ENCODE results near the gene TBXAS1.
"Not testable (repeated sequence)": the region's sequence is repeated elsewhere in the genome, so short reads cannot be mapped to it uniquely, and the experiment has no call there.

TBXAS1 gene

GRCh38 chr7:139914306-139915267 lies 85.5 kb downstream of the TBXAS1 start:
- DNase-seq (ENCODE audit: low read depth in 2 of 2): no peak

GRCh38 chr7:139915268-139915863 lies 86.3 kb downstream of the TBXAS1 start:
- no peak for DNase-seq (ENCODE audit: low read depth in 2 of 2)

DNA sequence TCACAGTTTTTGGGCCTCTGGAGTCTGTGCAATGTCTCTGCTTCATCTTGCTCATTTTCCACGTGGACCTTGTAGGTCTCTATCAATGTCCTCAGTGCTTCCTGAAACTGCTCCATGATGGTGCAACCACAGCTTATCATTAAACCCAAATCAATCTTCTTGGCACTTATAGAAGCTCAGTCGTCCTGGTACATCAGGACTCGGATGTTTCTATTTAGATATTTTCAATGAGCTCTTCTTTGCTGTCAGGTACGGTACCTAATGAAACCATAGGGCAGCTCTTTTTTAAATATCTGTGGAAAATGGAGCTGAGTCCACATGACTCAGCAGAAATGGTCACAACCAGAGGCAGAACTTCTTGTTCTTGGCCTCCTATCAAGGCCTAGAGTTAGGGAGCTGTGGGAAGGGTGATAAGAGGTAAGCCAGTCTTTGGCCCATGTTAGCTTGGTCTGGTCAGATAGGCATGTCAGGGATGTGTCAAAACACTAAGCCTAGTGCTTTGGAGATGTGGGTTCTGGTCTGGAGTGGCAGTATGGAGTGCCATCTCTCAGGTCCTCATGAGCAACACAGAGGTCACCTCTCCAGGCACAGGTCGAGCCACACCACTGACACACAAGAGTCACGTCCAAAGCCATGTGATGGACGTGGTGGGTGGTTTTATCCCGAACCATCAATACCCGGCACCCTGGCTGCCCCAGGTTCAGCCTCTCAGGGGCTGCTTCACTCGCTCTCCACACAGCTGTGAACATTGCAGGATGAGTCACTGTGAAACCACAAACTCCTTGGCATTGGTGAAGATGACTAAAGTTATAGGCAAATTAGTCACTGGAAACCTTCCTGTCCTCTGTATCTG lies 87.0 kb downstream of the TBXAS1 start:
- DNase-seq (ENCODE audit: low read depth in 2 of 2): peak in 1 of 2 donors; percentile 7

GRCh38 chr7:139916717-139917395 lies 87.8 kb downstream of the TBXAS1 start:
- no peak for DNase-seq (ENCODE audit: low read depth in 2 of 2)

DNA sequence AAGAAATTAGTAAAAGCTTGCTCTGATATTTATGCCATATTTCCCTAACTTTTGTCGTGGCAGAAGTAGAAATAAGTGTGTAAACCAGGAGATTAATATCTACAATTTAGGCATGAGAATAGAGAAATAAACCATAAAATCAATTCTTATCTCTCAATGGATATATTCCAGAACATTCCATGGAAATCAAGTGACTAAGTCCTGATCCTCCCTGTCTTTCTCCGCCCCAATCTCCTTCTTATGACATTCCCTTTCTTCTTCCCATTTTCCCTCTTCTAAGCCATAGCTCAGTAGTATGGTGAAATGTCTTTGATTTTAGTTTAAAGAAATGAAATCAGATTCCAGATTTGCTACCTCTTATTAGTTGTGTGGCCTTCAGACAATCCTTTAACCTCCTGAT lies 88.8 kb downstream of the TBXAS1 start:
- DNase-seq (ENCODE audit: low read depth in 2 of 2): no peak

DNA sequence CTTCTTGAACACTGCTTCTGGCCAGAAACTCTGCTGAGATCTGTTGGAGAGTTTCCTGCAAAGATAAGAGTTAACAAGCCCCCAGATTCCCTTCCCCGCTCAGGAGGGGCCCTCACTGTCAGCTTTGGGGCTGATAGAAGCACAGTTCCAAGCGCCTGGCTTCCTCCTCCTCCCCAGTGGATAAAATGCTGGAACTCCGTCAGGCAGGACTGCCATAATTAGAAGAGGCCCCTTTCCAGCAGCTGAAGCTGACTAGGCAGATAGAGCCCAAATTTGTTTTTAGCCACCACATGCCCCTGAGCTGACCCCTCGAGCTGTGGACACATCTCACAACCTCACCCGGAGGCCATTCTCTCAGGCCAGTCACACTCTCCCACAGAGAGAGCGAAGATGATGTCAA lies 89.4 kb downstream of the TBXAS1 start:
- DNase-seq (ENCODE audit: low read depth in 2 of 2): no peak

DNA sequence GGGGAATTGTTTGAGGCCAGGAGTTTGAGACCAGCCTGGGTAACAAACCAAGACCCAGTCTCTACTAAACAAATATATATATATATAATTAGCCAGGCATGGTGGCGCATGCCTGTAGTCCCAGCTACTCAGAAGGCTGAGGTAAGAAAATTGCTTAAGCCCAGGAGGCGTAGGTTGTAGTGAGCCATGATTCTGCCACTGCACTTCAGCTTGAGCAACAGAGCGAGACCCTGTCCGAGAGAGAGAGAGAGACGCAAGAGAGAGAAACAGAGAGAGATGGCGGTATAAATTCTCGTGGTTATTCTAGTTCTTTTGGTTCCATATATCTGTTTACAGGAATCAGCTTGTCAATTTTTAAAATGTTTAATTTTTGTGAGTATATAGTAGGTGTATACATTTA lies 94.0 kb downstream of the TBXAS1 start:
- DNase-seq (ENCODE audit: low read depth in 2 of 2): no peak

GRCh38 chr7:139924461-139924860 lies 95.4 kb downstream of the TBXAS1 start:
- no peak for DNase-seq (ENCODE audit: low read depth in 2 of 2)

DNA sequence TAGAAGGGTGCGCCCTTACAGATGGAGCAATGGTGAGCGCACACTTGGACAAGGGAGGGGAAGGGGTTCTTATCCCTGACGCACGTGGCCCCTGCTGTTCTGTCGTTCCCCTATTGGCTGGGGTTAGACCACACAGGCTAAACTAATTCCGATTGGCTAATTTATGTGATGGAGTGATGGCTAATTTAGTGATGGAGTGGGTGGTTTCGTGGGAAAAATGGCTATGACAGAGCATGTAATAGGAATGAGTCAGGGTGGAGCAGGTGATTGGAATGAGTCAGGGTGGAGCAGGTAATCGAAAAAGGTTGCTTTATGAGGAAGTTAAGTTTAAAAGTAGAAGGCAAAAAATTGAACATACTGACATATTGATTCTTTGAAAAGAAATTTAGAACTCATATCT lies 100.2 kb downstream of the TBXAS1 start:
- DNase-seq (ENCODE audit: low read depth in 2 of 2): not testable (repeated sequence)

- no peak for DNase-seq (ENCODE audit: low read depth in 2 of 2)
These were observed 101.4 kb downstream of the TBXAS1 start for GRCh38 chr7:139930286-139930965.

GRCh38 chr7:139931190-139931934 lies 102.3 kb downstream of the TBXAS1 start:
- no peak for DNase-seq (ENCODE audit: low read depth in 2 of 2)

GRCh38 chr7:139932531-139932930 lies 103.5 kb downstream of the TBXAS1 start:
- no peak for DNase-seq (ENCODE audit: low read depth in 2 of 2)

- DNase-seq (ENCODE audit: low read depth in 2 of 2): no peak
These were observed 107.8 kb downstream of the TBXAS1 start for GRCh38 chr7:139936760-139937310.

- no peak for DNase-seq (ENCODE audit: low read depth in 2 of 2)
These were observed 108.7 kb downstream of the TBXAS1 start for GRCh38 chr7:139937715-139938114.

DNA sequence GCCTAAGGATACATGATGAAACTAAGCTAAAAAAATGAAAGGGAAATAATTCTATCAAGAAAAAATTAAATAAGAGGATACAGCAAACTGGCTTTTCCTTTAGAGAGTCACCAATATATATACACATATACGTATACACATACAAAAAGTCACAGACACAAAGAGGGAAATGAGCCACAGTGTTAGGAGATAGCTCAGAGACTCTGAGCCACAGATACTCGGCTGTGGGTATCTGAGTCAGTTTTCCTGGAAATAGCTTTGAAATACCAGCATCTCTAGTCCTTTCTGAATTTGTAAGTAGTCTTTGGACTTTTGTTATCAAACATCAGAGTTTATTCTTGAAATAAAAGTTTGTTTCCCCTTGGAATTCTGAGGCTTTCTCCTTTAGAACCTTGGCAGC lies 111.8 kb downstream of the TBXAS1 start:
- no peak for DNase-seq (ENCODE audit: low read depth in 2 of 2)

- DNase-seq (ENCODE audit: low read depth in 2 of 2): no peak
These were observed 112.4 kb downstream of the TBXAS1 start for GRCh38 chr7:139941421-139941820.

- DNase-seq (ENCODE audit: low read depth in 2 of 2): no peak
These were observed 112.8 kb downstream of the TBXAS1 start for GRCh38 chr7:139941866-139942265.

GRCh38 chr7:139942636-139943035 lies 113.6 kb downstream of the TBXAS1 start:
- no peak for DNase-seq (ENCODE audit: low read depth in 2 of 2)

DNA sequence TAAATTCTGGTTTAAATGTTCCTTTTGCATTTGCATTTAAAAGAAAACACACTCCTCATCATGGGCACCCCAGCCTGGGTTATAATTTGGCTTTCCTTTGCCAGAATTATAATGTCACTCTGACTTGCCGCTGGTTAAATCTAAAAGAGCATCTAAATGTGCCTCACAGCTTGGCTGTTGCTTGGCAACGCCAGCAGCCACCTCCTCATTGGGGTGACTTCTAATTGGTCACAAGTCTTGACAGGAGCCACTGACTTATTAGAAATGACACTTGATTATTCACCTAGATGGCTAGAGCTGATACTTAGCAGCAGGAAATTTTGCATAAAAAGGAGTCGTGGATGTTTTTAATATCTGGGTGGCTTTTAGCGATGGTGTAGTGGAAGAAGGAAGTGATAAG lies 114.3 kb downstream of the TBXAS1 start:
- DNase-seq (ENCODE audit: low read depth in 2 of 2): no peak

DNA sequence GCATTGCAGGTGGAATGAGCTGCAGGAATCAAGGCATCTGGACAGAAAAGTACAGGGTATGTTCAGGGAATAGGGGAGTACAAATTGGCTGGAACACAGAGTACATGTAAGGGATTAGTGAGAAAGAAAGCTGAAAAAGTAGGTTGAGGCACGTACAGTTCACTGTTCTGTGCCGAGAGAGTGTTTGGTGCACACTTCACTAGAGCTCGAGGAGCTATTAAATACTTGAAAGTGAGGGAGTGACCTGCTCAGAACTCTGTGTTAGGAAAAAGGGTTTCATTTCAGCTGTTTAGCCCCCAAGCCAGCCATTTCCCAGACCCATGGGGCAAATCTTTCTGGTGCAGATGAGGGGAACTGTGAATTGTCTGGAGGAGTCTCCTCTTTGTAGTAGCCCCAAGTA lies 115.2 kb downstream of the TBXAS1 start:
- no peak for DNase-seq (ENCODE audit: low read depth in 2 of 2)
